OCI-LY3 (cell line): ENCODE results near the gene TRIM24.

Experiments used
- EZH2phosphoT487 ChIP-seq: fragments of 200-600 bp; shearing (Covaris generic); IDR thresholded peaks from 2 replicates; pipeline ENCODE4 v1.6.1; 2018; ENCODE audit warnings: antibody characterized with exemption, mixed run types, low read depth
- TF ChIP-seq, protein P1 (sequence below): fragments of 200-600, 300-600 bp; sonication (generic); IDR thresholded peaks from 2 replicates; pipeline ENCODE4 v1.5.1; 2014; ENCODE audit warnings: antibody characterized with exemption, low read length, low read depth

DNA sequence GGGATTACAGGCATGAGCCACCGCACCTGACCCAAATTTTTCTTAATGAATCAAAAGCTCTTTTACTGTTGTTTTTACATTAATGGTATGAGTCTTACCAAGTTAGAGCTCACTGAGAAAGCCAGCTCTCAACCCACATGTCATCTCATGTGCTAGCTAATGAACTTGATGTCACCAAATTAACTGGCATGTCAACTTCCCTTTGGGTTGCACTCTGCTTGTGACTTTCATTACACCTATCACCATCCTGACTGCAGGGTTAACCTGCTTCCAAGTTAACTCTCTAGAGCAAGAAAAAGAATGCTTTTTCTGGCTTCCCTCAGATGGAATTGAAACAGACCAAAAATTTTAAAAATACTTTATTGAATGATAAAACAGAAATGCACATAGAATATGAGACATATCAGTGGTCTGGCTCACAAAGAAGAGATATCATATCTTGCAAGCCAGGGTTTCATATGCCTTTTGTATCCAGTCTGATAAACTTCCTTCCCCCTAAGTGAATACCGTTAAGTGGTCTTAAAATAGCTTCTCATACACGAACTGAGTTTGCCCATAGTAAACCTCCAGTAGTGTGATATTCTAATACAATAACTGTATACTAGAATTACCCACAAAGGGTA, 42.9 kb upstream of the TRIM24 start:
- TF ChIP-seq, protein P1, sequence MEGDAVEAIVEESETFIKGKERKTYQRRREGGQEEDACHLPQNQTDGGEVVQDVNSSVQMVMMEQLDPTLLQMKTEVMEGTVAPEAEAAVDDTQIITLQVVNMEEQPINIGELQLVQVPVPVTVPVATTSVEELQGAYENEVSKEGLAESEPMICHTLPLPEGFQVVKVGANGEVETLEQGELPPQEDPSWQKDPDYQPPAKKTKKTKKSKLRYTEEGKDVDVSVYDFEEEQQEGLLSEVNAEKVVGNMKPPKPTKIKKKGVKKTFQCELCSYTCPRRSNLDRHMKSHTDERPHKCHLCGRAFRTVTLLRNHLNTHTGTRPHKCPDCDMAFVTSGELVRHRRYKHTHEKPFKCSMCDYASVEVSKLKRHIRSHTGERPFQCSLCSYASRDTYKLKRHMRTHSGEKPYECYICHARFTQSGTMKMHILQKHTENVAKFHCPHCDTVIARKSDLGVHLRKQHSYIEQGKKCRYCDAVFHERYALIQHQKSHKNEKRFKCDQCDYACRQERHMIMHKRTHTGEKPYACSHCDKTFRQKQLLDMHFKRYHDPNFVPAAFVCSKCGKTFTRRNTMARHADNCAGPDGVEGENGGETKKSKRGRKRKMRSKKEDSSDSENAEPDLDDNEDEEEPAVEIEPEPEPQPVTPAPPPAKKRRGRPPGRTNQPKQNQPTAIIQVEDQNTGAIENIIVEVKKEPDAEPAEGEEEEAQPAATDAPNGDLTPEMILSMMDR, result no peak
- no peak for TF ChIP-seq EZH2phosphoT487
